HG02970 (cell line): ENCODE measurements around the gene CCNQ.
"Not testable (repeated sequence)": the region's sequence is repeated elsewhere in the genome, so short reads cannot be mapped to it uniquely, and the experiment has no call there.

Experiments
- ATAC-seq: cut with Tn5 transposase; IDR thresholded peaks from one replicate; pipeline ENCODE4 v1.9.1; 2021; ENCODE audit warnings: mild to moderate bottlenecking, moderate library complexity, moderate number of reproducible peaks; ENCODE audit not compliant: unreplicated experiment, low FRiP score

CCNQ gene

GRCh38 chrX:153624196-153625091, 25.5 kb upstream of the CCNQ start:
- ATAC-seq, result no peak

- no peak for ATAC-seq
Observed at GRCh38 chrX:153623310-153624029, 24.5 kb upstream of the CCNQ start.

DNA sequence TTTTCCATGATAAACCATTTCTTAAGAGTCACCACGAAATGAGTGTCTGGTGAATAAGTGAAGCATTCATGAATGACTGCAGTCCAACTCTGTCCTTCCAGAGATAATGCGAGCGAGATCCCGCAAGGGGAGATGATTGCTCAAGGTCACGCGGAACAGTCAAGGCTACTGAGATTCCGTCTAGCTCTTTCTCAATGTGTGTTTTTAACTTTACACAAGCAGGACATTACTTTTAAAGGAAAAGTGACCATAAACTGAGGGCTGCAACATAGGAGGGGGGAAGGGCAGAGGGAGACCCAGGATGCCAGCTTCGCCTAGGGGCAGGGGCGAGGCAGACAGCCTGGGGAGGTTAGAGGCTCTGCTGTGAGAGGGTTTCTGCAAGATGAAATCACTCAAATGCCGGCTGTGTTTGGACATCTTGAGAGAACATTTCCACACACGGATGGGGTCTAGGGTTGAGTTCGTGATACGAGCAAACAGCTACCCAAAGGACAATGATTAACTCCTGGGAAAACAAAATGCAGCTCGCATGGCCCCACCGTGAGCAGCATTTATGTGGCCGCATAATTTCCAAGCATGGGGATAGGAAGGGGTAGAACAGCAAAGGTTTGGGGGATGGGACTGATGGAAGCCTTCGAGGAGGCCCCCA, 23.8 kb upstream of the CCNQ start:
- ATAC-seq, result no peak

- ATAC-seq, result no peak
Observed at GRCh38 chrX:153621949-153622598, 23.1 kb upstream of the CCNQ start.

GRCh38 chrX:153620576-153620975, 21.6 kb upstream of the CCNQ start:
- no peak for ATAC-seq

DNA sequence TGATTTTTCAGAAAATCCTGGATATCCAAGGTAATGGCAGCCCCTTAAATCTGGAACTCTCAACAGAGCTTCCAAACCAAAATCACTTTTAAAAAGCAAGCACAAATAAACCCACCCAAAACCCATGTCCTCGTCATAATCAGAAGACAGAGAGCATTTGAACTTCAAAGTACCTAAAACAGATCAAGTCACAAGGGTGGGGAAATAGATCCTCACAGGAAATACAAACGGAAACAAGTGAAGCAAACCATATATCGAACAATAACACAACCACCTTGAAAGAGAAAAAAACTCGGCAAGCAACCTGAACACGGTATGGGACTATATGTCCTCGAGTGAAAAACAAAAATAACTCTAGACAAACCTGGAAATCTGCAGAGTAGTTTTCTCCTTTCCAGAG, 15.9 kb upstream of the CCNQ start:
- no peak for ATAC-seq

- ATAC-seq, result no peak
Observed at GRCh38 chrX:153612413-153612812, 13.5 kb upstream of the CCNQ start.

DNA sequence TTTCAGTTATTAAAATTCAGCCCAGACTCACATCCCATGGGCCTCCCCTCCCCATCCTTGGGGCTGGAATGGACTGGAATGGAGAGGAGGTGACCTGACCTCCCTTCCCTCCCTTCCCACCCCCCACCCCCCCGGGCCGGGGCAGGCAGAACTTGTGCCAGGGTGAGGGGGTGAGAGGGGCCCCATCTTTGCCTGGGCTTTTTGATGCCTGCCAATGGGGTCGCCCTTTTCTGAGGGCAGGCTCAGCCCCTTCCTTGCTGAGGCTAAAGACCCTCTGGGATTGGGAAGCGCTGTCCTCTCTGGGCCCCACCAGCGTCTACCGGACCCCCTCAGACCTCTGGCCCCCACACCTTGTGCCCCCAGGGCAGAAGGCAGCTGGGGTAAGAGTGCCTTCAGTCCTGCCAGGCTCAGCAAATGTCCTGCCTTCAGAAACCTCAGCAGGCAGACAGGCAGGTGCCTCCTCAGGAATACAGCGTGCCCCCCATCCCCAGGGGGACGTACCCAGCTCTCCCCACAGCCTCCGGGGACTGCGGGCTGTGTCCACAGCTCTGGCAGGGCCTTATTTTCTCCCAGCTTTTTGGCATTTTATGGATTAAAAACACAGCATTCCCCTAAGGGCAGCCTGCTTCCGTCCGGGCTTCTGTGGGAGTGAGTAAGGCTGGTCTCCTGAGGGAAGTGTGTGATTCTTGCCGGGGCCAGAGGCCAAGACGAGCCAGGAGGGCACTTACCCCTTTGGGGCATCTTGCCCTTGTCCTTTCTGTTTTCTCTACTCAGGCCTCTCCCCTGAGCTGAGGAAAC, 12.6 kb upstream of the CCNQ start:
- ATAC-seq, result no peak

GRCh38 chrX:153610836-153611213, 11.9 kb upstream of the CCNQ start:
- ATAC-seq, result no peak

DNA sequence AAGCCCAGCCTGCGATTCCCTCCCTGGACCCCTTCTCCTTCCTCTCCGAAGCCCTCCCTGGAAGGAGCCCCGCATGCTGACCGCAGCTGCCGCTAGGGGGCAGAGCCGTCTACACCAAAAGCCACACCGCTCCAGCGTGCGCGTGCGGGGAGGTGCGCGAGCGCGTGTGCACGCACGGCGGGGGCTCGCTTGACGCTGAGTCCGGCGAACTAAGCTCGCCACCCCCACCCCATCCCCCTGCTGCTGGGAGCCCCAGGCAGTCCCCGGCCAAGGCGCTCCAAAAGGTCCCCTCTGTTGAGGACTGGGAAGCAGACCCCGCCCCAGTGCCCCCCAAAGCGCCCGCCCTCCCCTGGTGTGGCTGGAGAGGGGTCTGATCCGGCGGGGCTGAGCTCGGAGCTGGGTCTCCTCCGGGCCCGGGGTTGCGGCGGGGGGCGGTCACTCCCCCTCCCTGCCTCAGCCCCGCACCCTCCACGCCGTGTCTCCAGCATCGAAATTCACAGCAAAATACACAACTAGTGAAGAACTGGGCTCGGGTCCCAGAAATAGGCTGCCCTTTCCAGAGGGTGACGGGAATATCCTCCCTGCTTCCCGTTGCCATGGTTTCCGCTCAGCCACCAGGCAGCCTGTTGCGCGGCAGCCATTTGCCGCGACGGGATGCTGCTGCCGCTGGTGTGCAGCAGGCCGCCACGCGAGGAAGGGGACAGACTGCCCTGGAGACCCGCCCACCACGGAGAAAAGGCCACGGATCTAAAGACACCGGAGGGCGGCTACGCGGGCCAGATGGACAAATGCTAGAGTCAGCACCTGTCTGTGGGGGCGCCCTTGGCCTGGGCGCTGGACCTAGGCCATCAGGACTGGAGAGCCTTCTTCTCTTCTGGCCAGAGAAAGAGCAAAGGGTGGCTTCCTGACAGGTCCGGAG, 11.2 kb upstream of the CCNQ start:
- ATAC-seq, result no peak

- no peak for ATAC-seq
Observed at GRCh38 chrX:153608806-153609205, 9.9 kb upstream of the CCNQ start.

DNA sequence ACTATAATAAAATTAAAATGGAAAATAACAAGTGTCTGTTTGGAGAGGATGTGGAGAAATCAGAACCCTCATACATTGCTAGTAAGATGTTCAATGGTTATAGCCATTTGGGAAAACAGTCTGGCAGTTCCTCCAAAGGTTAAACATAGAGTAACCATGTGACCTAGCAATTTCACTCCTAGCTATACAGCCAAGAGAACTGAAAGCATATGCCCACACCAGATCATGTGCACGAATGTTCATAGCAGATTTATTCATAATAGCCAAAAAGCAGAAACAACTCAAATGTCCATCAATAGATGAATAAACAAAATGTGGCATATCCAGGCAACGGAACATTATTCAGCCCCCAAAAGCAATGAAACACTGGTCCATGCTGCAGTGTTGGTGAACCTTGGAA, 9.4 kb upstream of the CCNQ start:
- ATAC-seq, result no peak

GRCh38 chrX:153606503-153606902, 7.6 kb upstream of the CCNQ start:
- ATAC-seq, result no peak

DNA sequence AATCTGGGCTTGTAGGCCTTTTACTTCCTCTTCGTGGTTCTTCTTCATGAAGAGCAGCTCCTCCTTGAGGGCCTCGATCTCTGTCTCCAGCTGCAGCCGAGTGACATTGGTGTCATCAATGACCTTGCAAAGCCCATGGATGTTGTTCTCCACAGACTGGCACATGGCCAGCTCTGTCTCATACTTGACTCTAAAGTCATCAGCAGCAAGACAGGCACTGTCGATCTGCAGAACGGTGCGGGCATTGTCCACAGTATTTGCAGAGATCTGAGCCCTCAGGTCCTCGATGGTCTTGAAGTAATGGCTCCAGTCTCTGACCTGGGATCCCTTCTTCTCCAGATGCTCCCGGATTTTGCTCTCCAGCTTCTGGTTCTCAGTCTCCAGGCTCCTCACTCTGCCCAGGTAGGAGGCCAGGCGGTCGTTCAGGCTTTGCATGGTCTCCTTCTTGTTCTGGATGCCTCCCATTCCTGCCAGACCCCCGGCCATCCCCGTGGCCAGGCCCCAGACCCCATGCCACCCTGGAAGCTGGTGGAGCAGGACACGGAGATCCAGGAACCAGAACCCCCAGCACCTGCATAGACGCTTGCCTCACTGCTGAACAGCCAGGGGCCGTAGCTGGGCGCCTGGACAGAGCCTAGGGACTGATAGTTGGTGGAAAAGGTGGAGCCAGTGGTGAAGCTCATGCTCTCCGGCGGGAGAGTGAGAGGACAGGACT, 5.9 kb upstream of the CCNQ start:
- not testable (repeated sequence) for ATAC-seq

DNA sequence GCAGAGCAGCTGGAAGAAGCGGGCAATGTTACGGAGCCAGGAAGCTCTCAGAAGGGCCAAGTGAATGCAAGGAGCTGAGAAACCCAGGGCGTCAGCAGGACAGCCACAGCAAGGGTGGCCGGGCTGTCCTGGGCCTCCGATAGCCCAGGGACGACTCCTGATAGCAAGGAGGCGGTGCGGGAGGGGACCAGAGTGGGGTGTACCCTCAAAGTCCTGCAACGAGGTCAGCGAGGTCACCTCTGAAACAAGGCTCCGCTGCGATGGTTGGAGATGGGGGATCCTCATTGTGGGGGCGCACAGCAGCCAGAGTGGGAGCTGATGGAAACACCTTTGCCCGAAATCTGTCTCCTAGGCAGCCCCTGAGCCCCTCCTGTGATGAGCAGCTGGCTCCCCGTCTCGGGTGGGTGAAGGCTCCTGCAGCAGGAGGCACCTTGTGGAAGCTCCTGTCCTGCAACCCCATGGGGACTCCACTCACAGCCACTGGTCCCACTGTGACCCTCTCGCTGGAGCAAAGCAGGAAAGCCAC, 4.3 kb upstream of the CCNQ start:
- ATAC-seq, result no peak

DNA sequence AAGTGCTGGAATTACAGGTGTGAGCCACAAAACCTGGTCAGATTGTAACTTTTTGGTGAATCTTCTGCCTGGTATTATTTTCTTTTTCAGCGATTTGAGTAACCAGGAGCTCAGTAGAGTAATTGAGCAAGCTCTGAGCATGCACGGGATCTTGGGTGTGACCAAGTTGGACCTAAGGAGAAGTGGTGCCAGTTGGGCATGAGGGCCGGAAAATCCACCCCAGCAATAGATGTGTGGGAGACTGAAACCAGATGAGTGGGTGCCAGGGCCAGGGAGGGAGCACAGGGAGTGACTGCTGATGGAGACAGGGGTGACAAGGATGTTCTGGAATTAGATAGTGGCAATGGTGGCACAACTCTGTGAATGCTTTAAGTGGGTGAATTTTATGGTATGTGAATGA, 3.7 kb upstream of the CCNQ start:
- no peak for ATAC-seq

GRCh38 chrX:153601511-153602110, 2.7 kb upstream of the CCNQ start:
- no peak for ATAC-seq

DNA sequence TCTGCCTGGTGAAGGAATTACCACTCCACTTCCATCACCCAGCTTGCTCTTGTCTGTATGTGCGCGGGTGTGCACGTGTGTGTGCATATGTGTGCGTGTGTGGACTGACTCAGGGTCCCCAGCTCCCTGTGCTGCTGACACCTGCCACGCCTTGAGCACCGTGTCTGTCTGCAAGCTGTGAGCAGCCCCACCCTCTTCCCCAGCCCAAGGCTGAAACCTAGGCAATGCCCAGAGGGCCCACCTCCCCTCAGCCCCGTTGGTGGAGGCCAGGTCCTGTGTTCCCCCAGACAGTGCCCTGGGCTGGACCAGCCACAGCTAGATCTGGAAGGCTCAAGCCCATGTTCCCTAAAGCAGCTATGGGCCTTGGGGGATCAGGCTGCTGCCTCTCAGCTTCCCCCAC, 2.0 kb upstream of the CCNQ start:
- ATAC-seq, result no peak
